CD14-positive monocyte (primary cell): Measurements from ENCODE around the gene NR6A1. TPM values are rescaled to one million over a fixed set of nuclear protein-coding genes. Genes with fewer than 3 reads are reported as not detected.

Experiments used
- DNase-seq, 3 donors: peaks; one replicate each; pipeline ENCODE4 v3.0.0-alpha.2; 2011 to 2022
- H2AFZ ChIP-seq: 2 replicates; pipeline ENCODE4 v1.6.0; 2012; ENCODE audit warnings: mild to moderate bottlenecking, low read depth, low read length, inconsistent platforms; ENCODE audit not compliant: insufficient read depth, poor library complexity, severe bottlenecking
- H3K27ac ChIP-seq, 2 donors: 1 replicate in 1 of 2; 2 replicates in 1 of 2; pipeline ENCODE4 v1.5.1; 2012 to 2013; ENCODE audit warnings: low read length in 2 of 2, control low read depth in 1 of 2, inconsistent platforms in 1 of 2, low read depth in 1 of 2, mild to moderate bottlenecking in 1 of 2
- H3K27me3 ChIP-seq, 2 donors: one replicate each; pipeline versions ENCODE4 v1.6.0 to v1.6.1; 2011 to 2013; ENCODE audit warnings: low read length in 2 of 2; ENCODE audit not compliant: control insufficient read depth in 2 of 2, insufficient read depth in 2 of 2
- H3K36me3 ChIP-seq, 2 donors: replicated peaks in 1 of 2; 1 replicate in 1 of 2; 2 replicates in 1 of 2; pipeline versions ENCODE4 v1.5.1 to v1.6.1; 2012 to 2013; ENCODE audit warnings: low read length in 2 of 2, control low read depth in 1 of 2, inconsistent platforms in 1 of 2, mild to moderate bottlenecking in 1 of 2; ENCODE audit not compliant: insufficient read depth in 2 of 2, control insufficient read depth in 1 of 2
- H3K4me1 ChIP-seq, 2 donors: 1 replicate in 1 of 2; 2 replicates in 1 of 2; pipeline versions ENCODE4 v1.5.1 to v1.6.1; 2012 to 2013; ENCODE audit warnings: low read length in 2 of 2, control low read depth in 1 of 2, inconsistent platforms in 1 of 2, mild to moderate bottlenecking in 1 of 2, moderate library complexity in 1 of 2; ENCODE audit not compliant: insufficient read depth in 2 of 2, control insufficient read depth in 1 of 2
- H3K4me2 ChIP-seq: replicated peaks from 2 replicates; pipeline ENCODE3; 2012; ENCODE audit warnings: low read length, moderate library complexity, mild to moderate bottlenecking; ENCODE audit not compliant: poor library complexity, severe bottlenecking; ENCODE audit errors: extremely low read depth
- H3K4me3 ChIP-seq, 3 experiments: fragments of 200-600 bp in 1 of 3; sonication (generic) in 1 of 3; replicated peaks in 1 of 3; 1 replicate in 2 of 3; 2 replicates in 1 of 3; pipeline ENCODE4 v1.5.1; 2011 to 2013; ENCODE audit warnings: low read length in 3 of 3, mild to moderate bottlenecking in 3 of 3, control low read depth in 2 of 3, low read depth in 2 of 3, inconsistent platforms in 1 of 3, moderate library complexity in 1 of 3
- H3K79me2 ChIP-seq: 2 replicates; pipeline ENCODE4 v1.6.0; 2012; ENCODE audit warnings: mild to moderate bottlenecking, control low read depth, inconsistent platforms, low read length, moderate library complexity; ENCODE audit not compliant: insufficient read depth
- H3K9ac ChIP-seq: 2 replicates; pipeline ENCODE4 v1.6.0; 2017; ENCODE audit warnings: low read length, mild to moderate bottlenecking; ENCODE audit not compliant: insufficient read depth, poor library complexity, severe bottlenecking
- H3K9me3 ChIP-seq, 2 donors: replicated peaks in 1 of 2; 1 replicate in 1 of 2; 2 replicates in 1 of 2; pipeline versions ENCODE4 v1.5.1 to v1.6.1; 2012 to 2013; ENCODE audit warnings: low read length in 2 of 2, control low read depth in 1 of 2; ENCODE audit not compliant: control insufficient read depth in 1 of 2, insufficient read depth in 1 of 2
- H4K20me1 ChIP-seq: 2 replicates; pipeline ENCODE4 v1.6.0; 2012; ENCODE audit warnings: mild to moderate bottlenecking, low read length, control low read depth, moderate library complexity; ENCODE audit not compliant: insufficient read depth
- H3K27ac Mint-ChIP-seq, 7 donors: one replicate each; pipeline ENCODE4 v1.8.0; 2020; ENCODE audit warnings: mild to moderate bottlenecking in 7 of 7, mixed read lengths in 7 of 7, moderate library complexity in 6 of 7, inconsistent platforms in 2 of 7
- H3K27me3 Mint-ChIP-seq, 3 donors: one replicate each; pipeline ENCODE4 v1.8.0; 2021 to 2022; ENCODE audit warnings: low read depth in 3 of 3, mild to moderate bottlenecking in 3 of 3, mixed read lengths in 3 of 3, moderate library complexity in 3 of 3, inconsistent platforms in 1 of 3
- H3K36me3 Mint-ChIP-seq, 2 donors: one replicate each; pipeline ENCODE4 v1.8.0; 2020; ENCODE audit warnings: mixed read lengths in 2 of 2, inconsistent platforms in 1 of 2, mild to moderate bottlenecking in 1 of 2
- H3K4me1 Mint-ChIP-seq: one replicate; pipeline ENCODE4 v1.8.0; 2020; ENCODE audit warnings: mild to moderate bottlenecking, mixed read lengths
- H3K4me3 Mint-ChIP-seq, 2 donors: one replicate each; pipeline ENCODE4 v1.8.0; 2020; ENCODE audit warnings: mild to moderate bottlenecking in 2 of 2, mixed read lengths in 2 of 2, moderate library complexity in 1 of 2
- H3K9me3 Mint-ChIP-seq, 7 donors: one replicate each; pipeline ENCODE4 v1.8.0; 2020 to 2022; ENCODE audit warnings: mixed read lengths in 7 of 7, mild to moderate bottlenecking in 6 of 7, moderate library complexity in 6 of 7, inconsistent platforms in 2 of 7
- CTCF ChIP-seq: fragments of 200-600 bp; IDR thresholded peaks from one replicate; pipeline ENCODE4 v1.8.0; 2022; ENCODE audit warnings: antibody characterized with exemption, mild to moderate bottlenecking
- WGBS: methylation state at CpG from one replicate; pipeline ENCODE4 v1.1.5; 2013; ENCODE audit warnings: missing lambda C conversion rate; ENCODE audit not compliant: insufficient coverage; 5-methylcytosine and 5-hydroxymethylcytosine counted together
- intact Hi-C, 2 donors: fragments of 100-400 bp; cut with micrococcal nuclease; formaldehyde crosslinking; loops; one replicate each; pipeline versions ENCODE4 v1.15.0 to v1.15.1; 2023
- polyA plus RNA-seq, 3 donors: library from polyadenylated mRNA; depleted of rRNA in 1 of 3; unstranded in 2 of 3; stranded (reverse) in 1 of 3; fragments of 300-500 nt in 2 of 3; fragments of >200 nt in 1 of 3; fragmentation: Illumina TruSeq in 2 of 3; gene quantifications; 1 replicate in 2 of 3; 2 replicates in 1 of 3; pipeline ENCODE4 v1.2.3, GENCODE V29; 2012 to 2021

NR6A1 gene
- polyA plus RNA-seq, 3 donors = 0.15 to 2.9 (median 0.28) TPM

GRCh38 chr9:124639637-124640036 is 131.5 kb downstream of the NR6A1 start:
- H3K27ac ChIP-seq = no peak overlapping the region
- Mint-ChIP-seq H3K27ac (no peak overlapping the region), H3K36me3 (no peaks in the 10 kb centered on the region), H3K27me3 (peaks cover 2 to 3% (median 3%) of the 10 kb centered on the region in 3 donors), H3K9me3 (no peaks in the 10 kb centered on the region), H3K4me3 (no peak overlapping the region), H3K4me1 (no peaks in the 10 kb centered on the region)
- H3K4me2 ChIP-seq = no peak overlapping the region
- H3K79me2 ChIP-seq = no peaks in the 10 kb centered on the region
- H3K9ac ChIP-seq = no peak overlapping the region
- no peak for TF ChIP-seq CTCF
- no peak overlapping the region for H3K4me3 ChIP-seq
- no peaks in the 10 kb centered on the region for H4K20me1 ChIP-seq
- no peak overlapping the region for H2AFZ ChIP-seq
- no peaks in the 10 kb centered on the region for H3K4me1 ChIP-seq
- intact Hi-C loops = no loop called here
- no peak for DNase-seq
- H3K36me3 ChIP-seq = no peaks in the 10 kb centered on the region
- no peaks in the 10 kb centered on the region for H3K9me3 ChIP-seq
- no peaks in the 10 kb centered on the region for H3K27me3 ChIP-seq

DNA sequence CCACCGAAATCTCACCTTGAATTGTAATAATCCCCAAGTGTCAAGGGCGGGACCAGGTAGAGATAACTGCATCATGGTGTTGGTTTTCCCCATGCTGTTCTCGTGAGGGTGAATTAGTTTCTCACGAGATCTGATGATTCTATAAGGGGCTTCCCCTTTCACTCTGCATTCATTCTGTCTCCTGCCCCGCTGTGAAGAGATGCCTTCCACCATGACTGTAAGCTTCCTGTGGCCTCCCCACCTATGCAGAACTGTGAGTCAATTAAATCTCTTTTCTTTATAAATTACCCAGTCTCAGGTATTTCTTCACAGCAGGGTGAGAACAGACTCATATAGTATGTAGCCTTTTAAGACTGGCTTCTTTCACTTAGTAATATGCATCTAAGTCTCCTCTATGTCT is 135.8 kb downstream of the NR6A1 start:
- no peaks in the 10 kb centered on the region for H3K4me1 Mint-ChIP-seq
- Histone ChIP-seq H2AFZ (no peak overlapping the region), H3K27ac (no peak overlapping the region), H3K4me1 (no peaks in the 10 kb centered on the region), H3K4me2 (no peak overlapping the region), H3K9me3 (no peaks in the 10 kb centered on the region), H3K79me2 (no peaks in the 10 kb centered on the region), H3K36me3 (no peaks in the 10 kb centered on the region), H3K27me3 (no peaks in the 10 kb centered on the region), H3K9ac (no peak overlapping the region), H4K20me1 (no peaks in the 10 kb centered on the region), H3K4me3 (no peak overlapping the region)
- TF ChIP-seq CTCF = no peak
- H3K27ac Mint-ChIP-seq = no peak overlapping the region
- 100% methylated on average over 2 of the region's 5 CpGs for WGBS
- no peaks in the 10 kb centered on the region for H3K9me3 Mint-ChIP-seq
- intact Hi-C loops = no loop called here
- no peak for DNase-seq
- peaks cover 0 to 5% (median 0%) of the 10 kb centered on the region in 3 donors for H3K27me3 Mint-ChIP-seq
- H3K4me3 Mint-ChIP-seq = no peak overlapping the region
- no peaks in the 10 kb centered on the region for H3K36me3 Mint-ChIP-seq
